Measurements from ENCODE around the gene TASP1. TPM values are rescaled to one million over a fixed set of nuclear protein-coding genes. Genes with fewer than 3 reads are reported as not detected.

The TASP1 gene
- total and polyA plus RNA-seq, 2 donors (not counting 3 experiments of a cell fraction or from before 2014, with no cell fraction given): 3.5 to 8.9 TPM

DNA sequence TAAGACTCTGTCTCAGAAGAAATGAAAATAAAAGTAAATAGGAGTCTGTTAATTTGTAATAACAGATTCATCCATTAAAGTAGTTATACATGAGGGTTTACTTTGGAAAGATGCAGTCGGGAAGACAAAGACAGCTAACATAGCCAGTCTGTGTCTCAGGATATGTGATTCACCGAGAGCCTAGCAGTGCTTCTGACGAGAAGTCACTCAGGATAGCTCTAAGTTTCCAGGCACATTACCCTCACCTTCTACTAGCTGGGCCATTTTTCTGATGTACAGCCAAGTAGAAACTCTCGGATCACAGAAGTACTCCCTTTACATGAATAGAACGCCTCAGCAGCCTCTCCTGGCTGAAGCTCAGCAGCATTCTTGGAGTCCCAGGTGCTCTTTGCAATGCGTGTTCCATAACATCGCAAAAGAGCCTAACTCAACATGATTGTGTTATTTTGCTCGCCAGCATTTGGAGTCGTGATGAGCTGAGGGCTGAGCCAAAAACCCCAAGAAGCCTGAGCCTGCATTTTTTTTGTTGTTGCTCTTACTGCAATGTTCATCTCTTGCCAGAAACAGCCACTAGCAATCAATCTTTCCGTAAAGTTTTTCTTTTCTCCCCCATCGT lies 22.4 kb upstream of the TASP1 start:
- H3K27ac ChIP-seq (ENCODE audit: insufficient read depth, low read depth, low read length): no peak overlapping the region
- H3K36me3 ChIP-seq (ENCODE audit: control insufficient read depth in 2 of 2, extremely low read depth in 1 of 2, insufficient read depth in 2 of 2, low read length in 2 of 2): no peaks in the 10 kb centered on the region
- DNase-seq (ENCODE audit: low read depth, low spot score): no peak
- H3K4me2 ChIP-seq (ENCODE audit: insufficient read depth, low read length): no peak overlapping the region
- ChIA-PET CTCF (no interaction called here), POLR2A (no interaction called here)
- TF ChIP-seq GATA2 (IDR thresholded peaks at IDR 0.05; ENCODE audit: insufficient read depth, insufficient read length, low read depth, low read length) (no peak), CTCF (IDR thresholded peaks at IDR 0.05; ENCODE audit: extremely low read depth in 1 of 2, insufficient read depth in 1 of 2, low read depth in 1 of 2, low read length in 2 of 2) (no peak), MYC (IDR thresholded peaks at IDR 0.05; ENCODE audit: low read depth, low read length) (no peak), JUN (IDR thresholded peaks at IDR 0.05; ENCODE audit: borderline replicate concordance, insufficient read depth, insufficient read length, low read depth) (no peak)
- TF ChIP-seq, protein P1, sequence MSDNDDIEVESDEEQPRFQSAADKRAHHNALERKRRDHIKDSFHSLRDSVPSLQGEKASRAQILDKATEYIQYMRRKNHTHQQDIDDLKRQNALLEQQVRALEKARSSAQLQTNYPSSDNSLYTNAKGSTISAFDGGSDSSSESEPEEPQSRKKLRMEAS (IDR thresholded peaks at IDR 0.05; ENCODE audit: insufficient read depth, insufficient read length): no peak
- H4K20me1 ChIP-seq (replicated peaks; ENCODE audit: control insufficient read depth, extremely low read depth, insufficient read depth, low read length): no peaks in the 10 kb centered on the region
- no peaks in the 10 kb centered on the region for H3K4me1 ChIP-seq (ENCODE audit: control insufficient read depth, extremely low read depth, insufficient read depth, low read length)
- no peaks in the 10 kb centered on the region for H3K79me2 ChIP-seq (ENCODE audit: control insufficient read depth, insufficient read depth, low read length)
- dilution Hi-C loops (cut with MboI; ENCODE audit: extremely low pct_ligation_motif_present, low sequenced_read_pairs) (no loop called here), intact Hi-C loops (cut with micrococcal nuclease) (no loop called here)
- no peak for FAIRE-seq
- H2AFZ ChIP-seq (ENCODE audit: low read depth, low read length): no peak overlapping the region
- no peak overlapping the region for H3K4me3 ChIP-seq (replicated peaks in 1 of 3; ENCODE audit: insufficient read depth in 1 of 3, low read depth in 1 of 3, low read length in 3 of 3)
- BruUV-seq (replicated peaks): no TSS peak
- no peaks in the 10 kb centered on the region for H3K27me3 ChIP-seq (ENCODE audit: control insufficient read depth in 2 of 2, insufficient read depth in 2 of 2, low read length in 2 of 2)
- no peaks in the 10 kb centered on the region for H3K9me1 ChIP-seq (replicated peaks; ENCODE audit: control insufficient read depth, extremely low read depth, insufficient read depth, low read length)
- H3K9ac ChIP-seq (replicated peaks; ENCODE audit: extremely low read depth, insufficient read depth, low read length): no peak overlapping the region
- H3K9me3 ChIP-seq (replicated peaks; ENCODE audit: control insufficient read depth, insufficient read depth, low read length): no peaks in the 10 kb centered on the region

- POLR2A ChIA-PET: no interaction called here
- intact Hi-C loops (cut with micrococcal nuclease) (no loop called here), dilution Hi-C loops (cut with MboI; ENCODE audit: extremely low pct_ligation_motif_present, low sequenced_read_pairs) (no loop called here)
- Histone ChIP-seq H3K9ac (replicated peaks; ENCODE audit: extremely low read depth, insufficient read depth, low read length) (no peak overlapping the region), H2AFZ (ENCODE audit: low read depth, low read length) (no peak overlapping the region), H3K4me3 (replicated peaks in 1 of 3; ENCODE audit: insufficient read depth in 1 of 3, low read depth in 1 of 3, low read length in 3 of 3) (no peak overlapping the region), H4K20me1 (replicated peaks; ENCODE audit: control insufficient read depth, extremely low read depth, insufficient read depth, low read length) (no peaks in the 10 kb centered on the region), H3K9me1 (replicated peaks; ENCODE audit: control insufficient read depth, extremely low read depth, insufficient read depth, low read length) (no peaks in the 10 kb centered on the region), H3K27ac (ENCODE audit: insufficient read depth, low read depth, low read length) (no peak overlapping the region), H3K4me1 (ENCODE audit: control insufficient read depth, extremely low read depth, insufficient read depth, low read length) (no peaks in the 10 kb centered on the region), H3K36me3 (ENCODE audit: control insufficient read depth in 2 of 2, extremely low read depth in 1 of 2, insufficient read depth in 2 of 2, low read length in 2 of 2) (no peaks in the 10 kb centered on the region), H3K9me3 (replicated peaks; ENCODE audit: control insufficient read depth, insufficient read depth, low read length) (no peaks in the 10 kb centered on the region), H3K4me2 (ENCODE audit: insufficient read depth, low read length) (no peak overlapping the region), H3K27me3 (ENCODE audit: control insufficient read depth in 2 of 2, insufficient read depth in 2 of 2, low read length in 2 of 2) (no peaks in the 10 kb centered on the region), H3K79me2 (ENCODE audit: control insufficient read depth, insufficient read depth, low read length) (no peaks in the 10 kb centered on the region)
- DNase-seq (ENCODE audit: low read depth, low spot score) (no peak), FAIRE-seq (no peak)
- no TSS peak for BruUV-seq (replicated peaks)
- TF ChIP-seq POLR2AphosphoS5 (IDR thresholded peaks at IDR 0.05; ENCODE audit: insufficient read depth, low read depth, low read length): no peak
- TF ChIP-seq FOS (IDR thresholded peaks at IDR 0.05; ENCODE audit: borderline replicate concordance, insufficient read depth, low read length): no peak
- TF ChIP-seq, protein P1 (IDR thresholded peaks at IDR 0.05; ENCODE audit: insufficient read depth, insufficient read length): no peak
- TF ChIP-seq CTCF (IDR thresholded peaks at IDR 0.05; ENCODE audit: extremely low read depth in 1 of 2, insufficient read depth in 1 of 2, low read depth in 1 of 2, low read length in 2 of 2): no peak
- no peak for TF ChIP-seq GATA2 (IDR thresholded peaks at IDR 0.05; ENCODE audit: insufficient read depth, insufficient read length, low read depth, low read length)
- TF ChIP-seq EZH2 (IDR thresholded peaks at IDR 0.05; ENCODE audit: borderline replicate concordance, low read depth, low read length, severe bottlenecking): no peak
- no peak for TF ChIP-seq MYC (IDR thresholded peaks at IDR 0.05; ENCODE audit: low read depth, low read length)
- CTCF ChIA-PET: no interaction called here
Observed at GRCh38 chr20:13659288-13659687, 20.6 kb upstream of the TASP1 start.

Data from endothelial cell of umbilical vein (primary cell).